Stimulated activated CD8-positive, alpha-beta memory T cell treated with anti-CD3 and anti-CD28 coated beads, Interleukin-4, amount 100 ng/mL, for 4 hours (primary cell): ENCODE results near the gene NHS.
A peak's percentile ranks its signal among the peaks of the same experiment; 100 is the strongest.

Experiments
- DNase-seq, 2 donors: peaks; one replicate each; pipeline ENCODE4 v3.0.0-alpha.2; 2020; ENCODE audit warnings: low read depth in 2 of 2, low spot score in 1 of 2

The NHS gene

DNA sequence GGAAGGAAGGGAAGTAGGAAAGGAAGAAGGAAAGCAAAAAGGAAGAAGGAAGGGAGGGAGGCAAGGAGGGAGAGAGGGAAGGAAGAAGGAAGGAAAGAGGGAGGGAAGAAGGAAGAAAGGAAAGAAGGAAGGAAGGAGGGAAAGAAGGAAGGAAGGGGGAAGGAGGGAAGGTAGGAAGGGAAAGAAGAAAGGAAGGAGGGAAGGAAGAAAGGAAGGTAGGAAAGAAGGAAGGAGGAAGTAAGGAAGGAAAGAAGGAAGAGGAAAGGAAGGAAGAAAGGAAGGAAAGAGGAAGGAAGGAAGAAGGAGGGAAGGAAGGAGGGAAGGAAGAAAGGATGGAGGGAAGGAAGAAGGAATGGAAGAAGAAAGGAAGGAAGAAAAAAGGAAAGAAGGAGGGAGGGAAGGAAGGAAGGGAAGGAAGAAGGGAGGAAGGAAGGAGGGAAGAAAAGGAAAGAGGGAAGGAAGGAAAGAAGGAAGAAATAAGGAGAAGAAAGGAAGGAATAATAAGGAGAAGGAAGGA lies 343.7 kb downstream of the NHS start:
- no peak for DNase-seq

DNA sequence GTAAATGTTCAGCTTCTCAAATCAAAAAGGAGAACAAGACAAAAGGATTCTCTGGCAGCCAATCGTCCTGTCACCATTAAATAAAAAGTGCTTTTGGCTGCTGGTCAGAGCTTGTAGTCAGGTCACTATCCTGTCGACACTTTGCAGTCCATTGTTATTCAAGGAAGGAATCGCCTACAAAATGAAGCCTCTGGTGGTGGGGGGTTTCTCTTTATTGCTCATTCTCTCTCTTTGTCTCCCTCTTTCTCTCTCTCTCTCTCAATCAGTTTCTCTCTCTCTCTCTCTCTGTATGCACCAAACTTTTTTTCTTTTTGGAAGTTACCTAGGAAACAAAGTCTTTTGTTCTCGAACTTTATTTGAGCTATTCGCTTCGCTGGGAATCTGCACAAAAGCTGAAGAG lies 344.7 kb downstream of the NHS start:
- DNase-seq = no peak

DNA sequence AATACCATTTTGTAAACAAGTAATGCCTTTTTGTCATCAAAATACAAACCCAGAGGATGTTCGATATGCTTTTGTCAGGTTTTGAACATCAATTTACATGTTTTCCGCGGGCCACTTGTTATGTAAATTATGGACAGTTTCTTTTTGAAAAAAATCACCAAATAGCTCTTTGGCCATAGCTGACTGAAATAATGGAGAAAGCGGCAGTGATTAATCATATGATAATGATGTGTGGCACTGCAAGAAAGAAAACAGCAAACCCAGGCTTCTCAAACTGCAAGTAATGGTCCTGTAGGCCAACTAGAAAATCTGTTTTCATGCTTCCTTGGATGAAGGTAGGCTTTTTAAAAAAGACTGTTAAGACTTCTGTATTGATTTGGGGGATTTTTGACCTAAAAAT lies 346.7 kb downstream of the NHS start:
- DNase-seq = no peak

DNA sequence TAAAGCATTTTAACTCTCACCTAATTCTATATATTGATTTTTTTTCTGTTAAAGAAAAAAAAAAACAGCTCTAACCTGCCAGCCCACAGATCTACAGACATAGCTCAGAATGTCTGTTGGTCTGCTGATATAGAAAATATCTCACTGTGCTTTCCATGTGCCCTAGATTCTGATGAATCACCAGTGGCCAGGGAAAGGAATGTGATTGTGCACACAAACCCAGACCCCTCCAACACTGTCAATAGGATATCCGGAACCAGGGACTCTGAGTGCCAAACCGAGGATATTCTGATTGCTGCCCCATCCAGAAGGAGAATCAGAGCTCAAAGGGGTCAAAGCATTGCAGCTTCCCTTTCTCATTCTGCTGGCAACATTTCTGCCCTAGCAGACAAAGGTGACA lies 350.2 kb downstream of the NHS start:
- no peak for DNase-seq

DNA sequence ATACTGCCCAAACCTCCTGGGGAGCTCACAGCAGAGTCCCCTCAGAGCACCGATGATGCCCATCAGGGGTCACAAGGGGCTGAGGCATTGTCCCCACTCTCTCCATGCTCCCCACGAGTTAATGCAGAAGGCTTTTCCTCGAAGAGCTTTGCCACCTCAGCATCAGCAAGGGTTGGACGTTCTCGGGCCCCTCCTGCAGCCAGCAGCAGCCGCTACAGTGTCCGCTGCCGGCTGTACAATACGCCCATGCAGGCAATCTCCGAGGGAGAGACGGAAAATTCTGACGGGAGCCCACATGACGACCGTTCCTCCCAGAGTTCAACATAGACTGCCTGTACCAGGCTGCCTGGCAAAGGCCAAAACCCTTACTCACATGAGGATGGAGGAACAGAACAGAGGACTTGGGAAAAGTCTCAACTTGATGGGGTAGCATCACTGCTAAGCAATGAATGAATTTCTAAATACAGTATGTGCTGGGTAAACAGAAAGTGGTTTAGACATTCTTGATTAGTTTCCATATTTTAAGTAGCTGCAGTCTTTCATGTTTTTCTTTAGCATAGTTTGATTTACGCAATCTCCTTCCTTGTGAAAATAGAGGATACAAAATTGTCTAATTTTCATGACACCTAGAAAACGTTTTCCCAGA lies 357.3 kb downstream of the NHS start:
- DNase-seq = no peak

DNA sequence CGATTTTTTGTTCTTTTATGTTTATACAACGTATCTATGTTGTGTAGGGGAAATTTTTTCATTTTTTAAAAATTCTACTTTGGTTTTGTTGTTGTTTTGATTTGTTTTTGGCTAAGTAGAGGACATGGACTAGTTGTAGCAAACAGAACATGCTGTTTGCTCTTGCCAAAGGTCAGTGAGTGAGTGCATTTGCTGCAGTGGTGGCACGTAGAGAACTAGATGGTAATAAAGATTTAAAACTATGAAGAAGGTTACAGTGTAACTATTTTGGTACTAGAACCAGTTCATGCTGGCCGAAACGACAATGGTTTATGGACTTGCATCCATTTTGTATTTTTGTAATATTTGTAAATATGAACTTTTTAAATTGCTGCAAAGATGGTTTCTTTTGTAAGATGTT lies 360.4 kb downstream of the NHS start:
- no peak for DNase-seq

DNA sequence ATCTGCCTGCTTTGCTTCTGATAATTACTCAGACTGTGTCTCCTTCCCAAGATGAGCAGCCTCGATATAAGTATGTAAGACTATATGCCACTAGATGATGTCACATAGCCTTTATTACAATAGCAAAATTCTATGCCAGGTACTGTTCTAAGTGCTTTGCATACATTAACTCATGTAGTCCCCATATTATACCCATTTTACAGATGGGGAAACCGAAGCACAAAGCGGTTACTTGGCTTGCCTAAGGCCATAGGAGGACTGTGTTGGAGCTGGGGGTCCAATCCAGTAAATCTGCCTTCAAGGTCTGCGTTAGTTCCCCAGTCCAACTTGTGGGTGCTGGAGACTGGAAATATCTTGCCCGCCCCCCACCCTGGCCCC lies 361.5 kb downstream of the NHS start:
- DNase-seq = no peak

DNA sequence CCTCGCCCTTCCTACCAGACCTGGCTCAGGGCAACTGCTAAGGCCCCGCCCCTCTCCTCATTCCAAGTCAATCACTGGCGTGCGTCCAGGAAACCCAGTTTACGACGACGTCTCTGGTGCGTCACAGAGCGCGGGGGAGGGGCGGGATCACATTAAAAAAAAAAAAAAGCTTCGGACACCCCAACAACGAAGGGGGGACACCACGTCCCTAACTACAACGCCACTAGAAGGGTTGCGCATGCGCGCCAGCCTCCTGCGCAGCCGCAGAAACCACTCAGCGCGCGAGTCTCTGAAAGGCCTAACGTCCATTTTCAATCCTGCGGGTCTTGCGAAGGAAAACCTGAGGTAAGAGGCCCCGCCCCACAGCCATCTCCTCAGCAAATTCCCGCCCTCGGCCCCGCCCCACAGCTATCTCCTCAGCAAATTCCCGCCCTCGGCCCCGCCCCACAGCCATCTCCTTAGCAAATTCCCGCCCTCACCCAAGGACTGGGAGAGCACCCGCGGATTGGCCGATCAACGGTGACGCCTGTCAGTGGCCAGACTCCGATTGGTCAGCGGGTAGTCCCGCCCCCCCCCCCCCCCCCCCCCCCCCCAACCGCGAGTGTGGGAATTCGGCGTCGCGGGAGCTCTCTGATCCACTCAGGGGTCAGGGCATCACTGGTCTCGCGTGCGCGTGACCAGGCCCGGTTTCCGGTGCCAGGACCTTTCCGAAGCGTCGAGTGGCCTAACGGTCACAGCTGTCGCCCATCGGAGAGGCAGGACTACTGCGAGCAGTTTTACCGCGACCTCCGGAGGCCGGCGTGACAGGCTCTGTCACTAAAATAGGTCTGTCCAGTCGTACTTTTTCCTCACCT lies 362.1 kb downstream of the NHS start, which contains the start of gene SCML1:
SCML1 (plus strand) TSS at position 638 of the 854 bp plus-strand sequence. CDS start 6,694 bp downstream, outside the sequence.
- peak; percentile 71 to 81 for DNase-seq

DNA sequence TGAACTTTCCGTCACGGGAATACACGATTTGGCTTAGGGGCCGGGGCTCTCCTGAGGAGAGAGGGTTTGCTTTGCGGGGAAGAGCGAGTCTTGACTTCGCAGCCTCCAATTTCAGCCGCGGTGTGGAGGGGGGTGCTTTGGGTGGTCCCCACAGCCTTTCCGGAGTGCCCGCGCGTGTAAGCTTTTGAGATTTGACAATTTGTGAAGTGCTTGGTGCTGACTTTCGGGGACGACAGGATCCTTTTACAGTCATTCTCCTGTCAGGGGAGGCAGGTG lies 362.6 kb downstream of the NHS start:
- DNase-seq = no peak

DNA sequence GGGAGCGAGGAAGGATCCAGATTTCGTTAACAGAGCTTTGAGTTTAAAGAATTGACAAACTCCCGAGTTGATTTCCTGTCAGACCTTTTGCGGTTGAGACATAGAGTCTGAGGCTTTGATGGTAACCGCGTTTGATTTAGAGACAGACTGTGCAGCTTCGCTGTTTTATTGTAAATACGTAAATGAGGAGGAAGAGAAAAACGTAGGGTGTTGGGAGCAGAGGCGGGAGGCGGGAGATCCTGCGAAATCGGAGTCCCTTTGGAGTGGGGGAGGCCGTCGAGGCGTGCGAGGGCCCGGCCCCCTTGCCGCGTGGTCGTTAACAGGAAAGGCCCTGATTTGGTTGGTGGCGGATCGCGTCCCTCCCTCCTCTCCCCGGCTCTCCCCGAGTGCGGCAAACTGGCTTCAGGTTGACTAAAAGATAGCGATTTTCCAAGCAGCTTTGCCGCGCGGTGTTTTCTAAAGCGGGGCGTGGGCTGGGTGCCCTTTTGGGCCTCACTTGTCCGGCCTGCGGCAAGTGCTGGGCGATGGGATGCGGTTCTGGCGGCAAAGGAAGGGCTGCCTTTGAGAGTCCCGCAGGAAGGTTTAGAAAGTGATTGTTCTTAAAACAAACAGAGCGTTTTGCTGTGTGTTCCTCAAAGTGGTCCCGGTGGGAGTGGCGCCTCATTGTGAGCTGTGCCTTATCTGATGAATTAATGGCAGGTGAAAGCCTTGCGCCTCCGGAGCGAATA lies 363.1 kb downstream of the NHS start:
- no peak for DNase-seq

DNA sequence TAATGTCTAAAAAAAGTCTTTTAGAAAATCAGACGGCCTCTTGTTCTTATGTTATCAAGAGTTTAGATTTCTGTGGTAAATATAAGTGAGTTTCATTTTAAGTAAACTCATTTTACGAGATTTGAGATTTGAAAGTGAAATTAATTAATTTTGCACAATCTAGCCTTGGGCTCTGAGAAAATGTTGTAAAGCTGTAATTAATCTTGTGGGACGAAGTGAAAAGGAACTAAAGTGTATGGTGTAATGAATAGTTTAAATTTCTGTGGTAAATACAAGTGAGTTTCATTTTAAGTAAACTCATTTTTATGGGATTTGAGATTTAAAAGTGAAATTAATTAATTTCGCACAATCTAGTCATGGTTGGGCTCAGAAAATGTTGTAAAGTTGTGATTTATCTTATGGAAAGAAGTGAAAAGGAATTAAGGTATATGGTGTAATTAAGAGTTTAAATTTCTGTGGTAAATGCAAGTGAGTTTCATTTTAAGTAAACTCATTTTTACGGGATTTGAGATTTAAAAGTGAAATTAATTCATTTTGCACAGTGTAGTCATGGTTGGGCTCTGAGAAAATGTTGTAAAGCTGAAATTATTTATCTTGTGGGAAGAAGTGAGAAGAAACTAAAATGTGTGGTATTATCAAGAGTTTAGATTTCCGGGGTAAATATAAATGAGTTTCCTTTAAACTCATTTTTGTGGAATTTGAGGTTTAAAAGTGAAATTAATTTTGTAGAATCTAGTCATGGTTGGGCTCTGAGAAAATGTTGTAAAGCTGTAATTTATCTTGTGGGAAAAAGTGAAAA lies 363.9 kb downstream of the NHS start:
- no peak for DNase-seq

DNA sequence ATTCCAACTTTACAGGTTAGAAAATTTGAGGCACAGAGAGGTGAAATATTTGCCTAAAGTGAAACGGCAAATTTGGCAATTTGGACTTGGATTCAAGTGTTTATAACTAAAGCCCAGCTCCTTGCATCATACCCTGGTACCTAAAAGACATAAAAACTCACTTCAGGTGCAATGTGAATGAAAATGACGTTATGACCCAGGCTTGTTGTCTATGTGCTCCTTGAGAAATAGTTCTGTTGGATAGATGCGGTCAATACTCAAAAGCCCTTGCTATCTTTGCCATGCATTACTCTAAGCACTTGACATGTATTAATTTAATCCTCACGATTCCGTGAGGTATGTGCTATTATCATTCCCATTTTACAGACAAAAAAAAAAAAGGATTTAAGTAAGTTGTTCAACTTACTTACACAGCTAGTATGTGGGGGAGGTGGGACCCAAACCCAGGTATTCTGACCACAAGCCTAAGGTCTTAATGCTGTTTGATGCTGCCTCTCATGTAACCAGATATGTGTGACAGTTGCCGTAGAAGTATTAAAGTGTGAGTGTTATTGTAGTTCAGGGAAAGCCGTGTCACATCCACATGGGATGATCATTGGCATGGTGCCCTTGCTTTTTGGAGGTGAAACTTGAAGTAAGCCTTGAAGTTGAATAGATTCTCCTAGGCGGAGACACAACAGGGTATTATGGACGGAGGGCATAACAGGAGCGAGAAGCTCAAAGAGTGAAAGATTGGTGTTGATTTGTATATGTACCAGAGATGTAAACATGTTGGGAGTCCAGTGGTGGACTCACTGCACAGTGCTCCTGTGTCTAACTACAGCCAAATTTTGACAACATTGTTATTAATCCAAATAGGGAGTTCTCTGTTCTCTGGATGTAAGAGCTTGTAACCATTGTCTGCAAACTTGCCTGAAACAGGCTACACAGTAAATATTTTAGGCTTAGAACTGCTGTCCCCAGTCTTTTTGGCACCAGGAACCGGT lies 365.4 kb downstream of the NHS start:
- DNase-seq = no peak

DNA sequence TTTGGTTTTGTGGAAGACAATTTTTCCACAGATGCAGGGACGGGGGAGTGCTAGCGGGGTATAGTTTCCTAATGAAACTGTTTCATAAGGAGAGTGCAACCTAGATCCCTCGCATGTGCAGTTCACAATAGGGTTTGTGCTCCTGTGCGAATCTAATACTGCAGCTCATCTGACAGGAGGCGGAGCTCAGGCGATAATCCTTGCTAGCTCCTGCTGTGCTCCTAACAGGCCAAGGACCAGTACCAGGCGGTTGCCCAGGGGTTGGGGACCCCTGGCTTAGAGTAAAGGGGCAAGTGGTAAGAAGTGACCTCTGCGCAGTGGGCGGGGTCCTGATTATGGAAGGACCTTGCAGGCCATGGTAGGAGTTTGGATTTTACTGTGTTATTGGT lies 366.1 kb downstream of the NHS start:
- DNase-seq = no peak

DNA sequence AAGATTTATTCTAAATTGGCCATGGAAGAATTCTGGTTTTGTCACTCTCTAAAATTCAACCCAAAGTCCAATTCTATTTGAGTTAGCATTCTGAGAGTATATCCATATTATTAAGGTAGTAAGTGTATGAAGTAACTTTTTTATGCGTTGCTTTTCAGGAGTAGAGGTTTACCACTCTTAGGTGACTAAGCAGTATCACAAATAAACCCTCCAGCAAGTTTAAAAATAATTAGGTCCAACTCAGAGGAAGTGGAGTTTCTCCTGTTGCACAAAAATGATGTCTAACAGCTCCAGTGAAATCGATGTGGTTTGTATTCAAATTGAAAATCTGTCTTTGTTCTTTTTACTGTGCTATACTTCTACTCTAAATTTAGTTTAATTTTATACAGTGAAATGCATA lies 368.9 kb downstream of the NHS start:
- no peak for DNase-seq

DNA sequence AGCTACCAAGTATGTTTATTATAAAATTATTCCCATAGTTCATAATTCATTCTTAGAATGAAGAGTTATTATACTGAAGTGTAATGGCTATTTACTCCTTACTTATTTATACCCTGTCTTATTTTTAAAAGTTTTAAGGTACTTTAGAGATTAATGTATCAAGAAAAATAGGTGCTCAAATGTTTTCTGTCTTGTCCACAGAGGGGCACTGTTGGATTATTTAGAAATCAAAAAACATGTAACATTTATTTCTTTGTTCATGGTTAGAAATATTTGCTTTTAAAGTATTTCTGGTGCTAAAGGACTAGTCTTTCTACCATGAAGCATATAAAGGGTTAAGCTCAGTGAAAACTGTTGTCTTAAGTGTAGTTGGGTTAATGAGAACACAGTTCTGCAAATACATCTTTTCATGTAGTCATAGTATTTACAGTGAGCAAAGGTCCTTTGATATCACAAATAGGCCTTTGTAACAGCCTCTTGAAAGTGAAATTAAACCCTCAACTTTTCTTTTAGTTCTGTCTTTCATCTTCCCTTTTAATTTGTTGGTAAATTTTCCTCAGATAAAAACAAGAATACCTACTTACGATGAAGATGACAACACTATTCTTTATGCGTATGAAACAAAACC lies 370.0 kb downstream of the NHS start:
- DNase-seq = no peak

DNA sequence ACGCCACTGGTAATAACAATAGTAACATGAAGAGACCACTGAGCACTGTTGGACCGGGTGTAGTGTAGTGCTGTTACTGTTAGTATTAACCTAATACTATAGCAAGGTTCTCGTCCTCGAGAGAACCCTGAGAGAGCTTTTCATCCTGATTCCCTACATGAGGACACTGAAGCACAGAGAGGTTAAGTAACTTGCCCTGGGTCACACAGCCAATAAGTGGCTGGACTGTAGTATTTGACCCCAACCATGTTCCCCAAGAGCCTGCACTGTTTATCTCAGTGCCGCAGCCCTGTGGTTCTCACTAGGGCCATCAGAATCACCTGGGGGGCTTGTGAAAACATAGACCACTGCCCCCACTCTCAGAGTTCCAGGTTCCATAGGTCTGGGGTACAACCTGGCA lies 372.7 kb downstream of the NHS start:
- no peak for DNase-seq

DNA sequence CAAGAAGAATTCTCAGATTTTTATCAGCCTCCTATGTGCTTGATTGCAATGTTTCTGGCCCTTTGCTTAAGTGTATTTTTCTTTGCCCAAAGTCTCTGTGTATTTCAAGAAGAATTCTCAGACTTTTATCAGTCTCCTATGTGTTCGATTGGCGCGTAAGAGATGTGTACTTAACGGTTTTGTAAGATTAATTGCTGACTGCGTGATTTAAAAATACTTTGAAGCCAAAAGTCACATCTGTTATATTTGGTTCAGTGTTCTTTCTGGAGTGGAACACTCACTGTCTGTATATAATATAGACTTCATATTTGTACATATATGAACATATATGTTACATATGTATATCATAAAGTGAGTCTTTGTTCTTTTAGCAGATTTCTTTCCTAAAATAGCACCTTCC lies 373.7 kb downstream of the NHS start:
- DNase-seq = no peak

DNA sequence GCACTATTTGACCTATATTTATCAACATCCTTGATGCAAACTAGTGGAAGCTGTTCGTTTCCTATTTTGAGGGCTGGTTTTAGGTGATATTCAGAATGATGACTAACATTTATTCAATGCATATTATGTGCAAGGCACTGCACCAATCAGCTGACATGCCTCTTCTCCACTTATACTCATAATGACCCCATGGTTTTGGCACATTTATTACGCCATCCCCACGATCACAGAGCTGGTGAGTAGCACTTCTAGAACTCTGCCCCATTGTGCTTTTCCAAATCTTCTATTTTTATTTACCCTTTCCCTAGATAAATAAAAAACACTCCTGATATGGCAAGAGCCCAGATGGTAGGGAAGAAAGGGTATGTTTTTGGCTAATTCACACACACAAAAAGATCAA lies 375.4 kb downstream of the NHS start:
- DNase-seq = no peak

DNA sequence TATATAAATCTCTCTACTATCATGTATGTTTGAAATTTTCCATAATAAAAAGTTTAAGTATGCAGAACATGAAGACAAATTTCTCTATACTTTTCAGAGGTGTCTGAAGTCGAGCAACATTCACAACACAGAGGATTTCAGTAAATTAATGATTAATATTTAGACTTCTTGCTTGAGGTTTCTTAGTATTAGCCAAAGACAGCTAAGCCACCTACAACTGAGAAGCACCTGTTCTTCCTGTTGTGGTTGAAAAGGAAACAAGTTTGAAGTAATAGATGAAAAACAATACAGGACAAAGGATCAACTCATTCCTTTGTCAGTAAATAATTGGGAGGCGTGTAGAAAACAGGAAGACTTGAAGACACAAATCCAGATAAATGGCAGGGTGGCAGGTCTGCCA lies 383.4 kb downstream of the NHS start:
- DNase-seq = no peak

DNA sequence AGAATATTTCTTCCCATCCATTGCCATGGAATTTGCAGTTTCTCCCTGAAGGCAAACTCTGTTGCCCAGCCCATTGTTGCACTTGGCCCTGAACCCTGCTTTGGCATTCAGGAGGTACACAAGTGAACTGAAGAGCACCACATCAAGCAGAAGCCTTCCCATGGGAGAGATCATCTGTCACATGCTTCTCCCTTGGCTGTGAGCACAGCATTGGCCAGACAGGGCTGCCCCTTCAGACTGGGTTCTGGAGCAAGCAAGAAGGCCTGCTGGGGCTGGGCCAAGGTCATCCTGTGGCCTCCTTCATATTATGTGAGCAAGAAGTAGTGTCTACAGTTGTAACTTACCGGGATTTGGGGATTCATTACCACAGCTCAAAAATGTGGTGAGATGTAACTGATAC lies 385.0 kb downstream of the NHS start:
- no peak for DNase-seq
